IPS-18a (cell line): ENCODE measurements around the gene DNTTIP2.

ENCODE experiments used
- H3K27ac ChIP-seq: one replicate; pipeline ENCODE4 v1.5.1; 2013; ENCODE audit warnings: low read length
- H3K27me3 ChIP-seq: one replicate; pipeline ENCODE4 v1.6.1; 2013; ENCODE audit warnings: mild to moderate bottlenecking, low read length; ENCODE audit not compliant: control insufficient read depth, insufficient read depth
- H3K36me3 ChIP-seq: one replicate; pipeline ENCODE4 v1.6.1; 2013; ENCODE audit warnings: low read depth, low read length; ENCODE audit not compliant: control insufficient read depth
- H3K4me1 ChIP-seq: one replicate; pipeline ENCODE4 v1.6.1; 2013; ENCODE audit warnings: low read depth, low read length; ENCODE audit not compliant: control insufficient read depth
- H3K4me3 ChIP-seq: one replicate; pipeline ENCODE4 v1.5.1; 2013; ENCODE audit warnings: low read length
- H3K9ac ChIP-seq: one replicate; pipeline ENCODE4 v1.6.1; 2013; ENCODE audit warnings: mild to moderate bottlenecking, low read length, moderate library complexity
- H3K9me3 ChIP-seq: one replicate; pipeline ENCODE4 v1.6.1; 2013; ENCODE audit warnings: low read depth, low read length; ENCODE audit not compliant: control insufficient read depth

DNTTIP2 gene

DNA sequence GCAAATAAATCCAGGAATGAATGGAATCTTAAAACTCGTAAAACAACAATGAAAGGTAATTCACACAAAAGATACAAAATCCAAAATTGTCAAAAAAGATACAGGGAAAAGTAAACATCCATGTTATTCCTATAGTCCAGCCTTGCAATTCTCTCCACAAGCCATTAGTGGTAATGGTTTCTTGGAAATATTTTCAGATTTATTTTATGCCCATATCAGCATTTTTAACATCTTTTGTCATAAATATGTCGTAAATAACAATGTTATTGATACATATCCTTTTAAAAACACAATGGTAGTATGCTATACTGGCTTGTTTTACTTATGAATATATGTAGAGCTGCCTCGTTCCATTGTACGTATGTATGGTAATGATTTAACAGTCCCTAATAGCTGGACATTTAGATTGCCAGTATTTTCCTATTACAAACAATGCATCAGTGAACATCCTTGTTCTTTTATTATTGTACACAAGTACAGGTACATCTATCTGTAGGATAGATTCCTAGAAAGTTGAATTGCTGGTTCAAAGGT lies 30.6 kb downstream of the DNTTIP2 start:
- H3K4me1 ChIP-seq = peaks cover 14% of the 10 kb centered on the region
- H3K27ac ChIP-seq = no peak overlapping the region
- peak overlapping the region; percentile 45 for H3K9ac ChIP-seq
- peak overlapping the region; percentile 85 for H3K4me3 ChIP-seq
- no peaks in the 10 kb centered on the region for H3K36me3 ChIP-seq
- H3K27me3 ChIP-seq = no peaks in the 10 kb centered on the region
- H3K9me3 ChIP-seq = no peaks in the 10 kb centered on the region

DNA sequence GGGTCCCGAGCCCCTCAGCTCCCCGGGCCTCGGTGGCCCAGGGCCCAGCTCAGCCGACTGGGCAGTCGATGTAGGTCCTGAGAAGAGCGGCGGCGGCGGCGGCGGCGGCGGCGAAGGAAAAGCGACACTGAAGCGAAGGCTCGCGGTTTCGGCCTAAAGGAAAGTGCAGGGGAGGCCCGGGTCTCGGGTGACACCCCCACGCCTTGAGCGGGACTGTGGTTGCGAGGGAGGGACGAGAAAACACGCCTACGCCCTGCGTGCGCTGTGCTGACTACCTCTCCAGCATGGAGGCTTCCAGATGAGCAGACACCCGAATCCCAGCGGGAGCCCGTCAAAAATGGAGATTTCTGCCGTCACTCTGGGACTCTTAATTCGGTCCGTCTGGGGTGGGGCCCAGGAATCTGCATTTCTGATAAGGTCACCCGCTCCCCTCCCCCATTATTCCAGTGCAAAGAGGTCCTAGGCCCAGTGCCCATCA lies 31.2 kb downstream of the DNTTIP2 start:
- no peaks in the 10 kb centered on the region for H3K27me3 ChIP-seq
- peak overlapping the region; percentile 45 for H3K9ac ChIP-seq
- H3K27ac ChIP-seq = no peak overlapping the region
- peaks cover 14% of the 10 kb centered on the region for H3K4me1 ChIP-seq
- no peaks in the 10 kb centered on the region for H3K36me3 ChIP-seq
- H3K9me3 ChIP-seq = no peaks in the 10 kb centered on the region
- H3K4me3 ChIP-seq = peak overlapping the region; percentile 85

DNA sequence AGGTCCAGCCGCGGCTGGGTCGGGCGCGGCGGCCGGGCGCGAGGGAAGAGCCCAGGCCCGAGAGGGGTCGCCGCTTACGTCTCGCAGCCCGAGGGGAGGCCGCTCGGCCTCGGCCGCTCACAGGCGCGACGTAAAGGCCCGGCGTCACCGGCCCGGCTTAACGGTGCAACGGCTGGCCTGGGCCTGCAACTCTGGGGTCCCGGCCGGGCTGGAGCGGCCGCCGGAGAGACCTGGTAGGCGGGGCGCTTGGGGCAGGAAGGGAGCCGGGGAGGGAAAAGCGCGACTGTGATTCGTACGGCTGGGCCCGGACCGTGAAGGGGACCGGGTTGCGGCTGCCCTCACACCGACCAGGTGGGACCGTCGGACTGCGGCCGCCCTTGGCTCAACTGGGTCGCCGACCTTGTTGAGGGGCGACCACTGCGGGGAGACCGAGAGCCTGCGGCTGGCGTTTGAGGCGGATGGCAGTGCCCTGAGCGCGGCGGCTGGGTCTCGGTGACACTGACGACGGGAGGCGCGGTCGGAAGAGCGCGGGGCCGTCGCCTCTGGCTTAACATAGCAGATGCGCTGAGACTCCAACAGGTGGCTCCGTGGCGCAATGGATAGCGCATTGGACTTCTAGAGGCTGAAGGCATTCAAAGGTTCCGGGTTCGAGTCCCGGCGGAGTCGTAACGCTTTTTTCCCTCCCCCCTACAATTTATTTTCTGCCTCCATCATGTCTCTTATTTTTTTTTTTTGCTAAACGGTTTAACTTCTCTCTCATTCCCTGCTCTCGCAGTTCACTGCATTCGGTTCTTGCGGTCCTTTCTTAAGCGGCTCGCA lies 31.8 kb downstream of the DNTTIP2 start:
- H3K27me3 ChIP-seq = no peaks in the 10 kb centered on the region
- peak overlapping the region; percentile 45 for H3K9ac ChIP-seq
- H3K27ac ChIP-seq = no peak overlapping the region

DNA sequence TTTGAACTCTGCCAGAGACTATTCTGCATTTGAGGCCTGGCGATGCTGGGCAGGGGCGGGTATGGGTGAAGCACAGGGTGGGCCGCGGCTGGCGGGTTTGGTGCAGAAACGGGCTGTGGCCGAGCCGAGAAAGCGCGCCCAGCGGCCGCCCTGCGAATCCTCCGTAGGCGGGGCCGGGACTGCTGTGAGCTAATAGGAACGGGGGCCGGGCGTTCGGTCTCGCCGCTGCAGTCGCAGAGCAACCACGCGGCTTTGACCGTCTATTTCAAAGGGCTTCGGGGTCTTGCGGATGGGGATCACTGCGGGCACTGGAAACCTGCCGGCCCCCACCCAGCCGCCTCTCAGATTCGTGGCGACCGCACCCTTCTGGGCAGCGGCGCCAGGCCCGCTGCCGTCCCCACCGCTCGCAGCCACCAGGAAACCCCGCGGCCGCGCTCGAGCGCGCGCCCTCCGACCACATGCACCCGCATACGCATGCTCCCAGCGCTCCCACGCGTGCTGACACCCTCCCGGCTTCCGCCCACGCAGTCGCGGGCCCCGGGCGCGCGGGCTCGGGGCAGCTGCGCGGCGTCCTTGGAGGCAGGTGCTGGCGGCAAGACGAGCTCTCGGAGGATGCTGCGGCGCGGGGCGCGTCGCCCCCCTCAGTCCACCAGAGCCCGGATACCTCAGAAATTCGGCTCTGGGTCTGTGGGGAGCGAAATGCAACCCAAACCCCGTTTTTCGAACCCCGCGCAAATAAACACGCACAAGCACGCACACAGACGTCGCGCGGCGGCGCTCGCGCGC lies 32.6 kb downstream of the DNTTIP2 start:
- Histone ChIP-seq H3K27ac (no peak overlapping the region), H3K4me3 (peak overlapping the region; percentile 85), H3K9me3 (no peaks in the 10 kb centered on the region), H3K36me3 (no peaks in the 10 kb centered on the region), H3K4me1 (peaks cover 14% of the 10 kb centered on the region), H3K9ac (peak overlapping the region; percentile 78), H3K27me3 (no peaks in the 10 kb centered on the region)

More for the DNA sequence above, 31.8 kb downstream of the DNTTIP2 start:
- Histone ChIP-seq H3K4me1 (peaks cover 14% of the 10 kb centered on the region), H3K36me3 (no peaks in the 10 kb centered on the region), H3K4me3 (peak overlapping the region; percentile 85), H3K9me3 (no peaks in the 10 kb centered on the region)

DNA sequence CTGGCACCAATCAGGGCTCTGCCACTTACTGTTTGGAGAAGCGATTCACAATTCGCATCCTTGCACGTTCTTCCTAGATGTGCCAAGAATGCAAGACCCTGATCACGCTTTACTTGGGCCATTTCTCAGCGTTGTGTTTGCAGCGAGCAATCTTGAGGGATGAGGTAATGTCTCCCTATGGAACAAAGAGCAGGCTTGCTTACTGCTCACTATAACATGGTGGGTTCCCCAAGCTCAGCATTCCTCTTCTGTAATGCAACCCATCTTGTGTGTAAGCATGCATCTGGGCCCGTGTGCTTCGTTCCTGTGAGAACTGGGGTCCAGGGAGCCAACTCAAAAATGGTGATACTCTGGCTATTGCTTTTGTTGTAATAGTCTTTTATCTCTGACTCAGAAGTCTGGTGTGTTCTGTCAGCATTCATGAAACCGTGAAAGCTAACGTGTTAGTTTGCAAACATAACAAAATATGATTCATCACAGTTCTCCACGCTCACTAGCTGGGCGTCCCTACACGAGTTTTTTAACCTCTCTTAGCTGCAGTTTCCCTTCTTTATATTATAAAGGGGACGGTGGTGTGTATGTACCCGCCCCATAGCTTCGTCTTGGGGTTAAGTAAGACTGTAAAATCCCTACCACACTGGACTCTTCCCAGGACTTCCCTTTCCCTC lies 33.3 kb downstream of the DNTTIP2 start:
- H3K4me1 ChIP-seq = peaks cover 14% of the 10 kb centered on the region
- peak overlapping the region; percentile 78 for H3K9ac ChIP-seq
- H3K4me3 ChIP-seq = peak overlapping the region; percentile 85
- no peak overlapping the region for H3K27ac ChIP-seq
- H3K9me3 ChIP-seq = no peaks in the 10 kb centered on the region
- no peaks in the 10 kb centered on the region for H3K36me3 ChIP-seq
- no peaks in the 10 kb centered on the region for H3K27me3 ChIP-seq

DNA sequence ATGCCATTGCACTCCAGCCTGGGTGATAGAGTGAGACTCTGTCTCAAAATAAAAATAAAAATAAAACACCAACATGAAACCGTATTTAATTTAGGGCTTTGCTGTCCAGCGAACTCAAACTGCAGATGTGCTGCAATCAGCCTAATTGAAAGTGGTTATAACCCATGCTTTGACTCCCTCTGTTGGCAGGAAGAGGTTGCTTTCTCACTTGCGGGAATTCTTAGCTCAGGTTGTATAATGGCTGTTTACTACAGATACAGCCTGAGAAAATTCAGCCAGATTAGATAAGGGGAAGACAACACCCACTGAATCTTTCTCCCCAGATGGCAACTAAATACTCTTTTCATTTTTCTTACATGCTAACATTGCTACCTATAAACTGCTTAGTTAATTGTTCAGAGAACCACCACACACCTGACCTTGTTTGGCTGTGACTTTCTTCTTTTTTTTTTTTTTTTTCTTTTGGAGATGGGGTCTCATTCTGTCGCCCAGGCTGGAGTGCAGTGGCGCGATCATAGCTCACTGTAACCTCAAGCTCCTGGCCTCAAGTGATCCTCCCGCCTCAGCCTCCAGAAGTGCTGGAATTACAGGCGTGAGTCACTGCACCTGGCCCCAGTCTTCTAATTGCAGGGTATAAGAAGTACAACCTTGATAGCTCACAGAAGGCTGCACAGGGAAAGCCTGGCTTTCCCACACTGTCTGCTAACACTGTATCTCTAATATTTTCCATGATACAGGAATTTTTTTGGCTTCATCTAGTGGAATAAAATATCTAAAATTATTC lies 34.6 kb downstream of the DNTTIP2 start:
- no peaks in the 10 kb centered on the region for H3K36me3 ChIP-seq
- no peak overlapping the region for H3K4me3 ChIP-seq
- no peak overlapping the region for H3K9ac ChIP-seq
- H3K9me3 ChIP-seq = no peaks in the 10 kb centered on the region
- no peaks in the 10 kb centered on the region for H3K27me3 ChIP-seq
- peaks cover 14% of the 10 kb centered on the region for H3K4me1 ChIP-seq
- H3K27ac ChIP-seq = no peak overlapping the region

DNA sequence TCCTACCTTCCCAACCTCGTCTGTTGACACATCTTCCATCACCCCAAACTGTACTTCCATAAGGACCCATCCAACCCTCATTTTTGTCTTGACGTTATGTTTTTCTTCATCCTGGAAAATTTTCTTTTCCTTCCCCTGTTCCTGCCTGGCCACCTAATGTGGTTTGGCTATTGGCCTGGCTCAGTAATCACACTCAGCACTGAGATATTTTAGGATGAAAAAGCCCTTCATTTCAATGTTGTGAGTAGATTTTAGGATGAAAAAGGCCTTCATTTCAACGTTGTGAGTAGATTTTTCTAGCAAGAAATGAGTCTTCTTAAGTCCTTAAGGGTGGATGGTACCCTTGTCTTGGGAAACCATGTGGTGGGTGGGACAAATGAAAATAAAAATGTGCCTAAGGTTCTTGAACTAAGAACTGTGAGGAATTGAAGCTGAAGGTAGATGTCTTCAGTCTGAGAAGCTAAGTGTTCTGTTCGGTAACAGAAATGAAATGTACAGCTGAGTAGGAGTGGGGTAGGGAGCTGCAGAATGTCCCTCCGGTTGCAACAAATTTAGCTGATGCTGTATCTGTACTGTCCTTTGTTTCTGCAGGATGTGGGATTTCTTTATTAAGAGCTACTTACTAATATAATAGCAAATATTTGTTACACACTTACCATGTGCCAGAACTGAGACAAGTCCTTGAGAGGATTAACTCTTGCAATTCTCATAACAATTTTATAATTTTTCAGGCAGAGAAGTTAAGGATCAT lies 36.1 kb downstream of the DNTTIP2 start:
- no peaks in the 10 kb centered on the region for H3K36me3 ChIP-seq
- no peak overlapping the region for H3K27ac ChIP-seq
- H3K9me3 ChIP-seq = no peaks in the 10 kb centered on the region
- H3K4me1 ChIP-seq = peaks cover 9% of the 10 kb centered on the region
- no peak overlapping the region for H3K9ac ChIP-seq
- H3K4me3 ChIP-seq = no peak overlapping the region
- H3K27me3 ChIP-seq = no peaks in the 10 kb centered on the region

DNA sequence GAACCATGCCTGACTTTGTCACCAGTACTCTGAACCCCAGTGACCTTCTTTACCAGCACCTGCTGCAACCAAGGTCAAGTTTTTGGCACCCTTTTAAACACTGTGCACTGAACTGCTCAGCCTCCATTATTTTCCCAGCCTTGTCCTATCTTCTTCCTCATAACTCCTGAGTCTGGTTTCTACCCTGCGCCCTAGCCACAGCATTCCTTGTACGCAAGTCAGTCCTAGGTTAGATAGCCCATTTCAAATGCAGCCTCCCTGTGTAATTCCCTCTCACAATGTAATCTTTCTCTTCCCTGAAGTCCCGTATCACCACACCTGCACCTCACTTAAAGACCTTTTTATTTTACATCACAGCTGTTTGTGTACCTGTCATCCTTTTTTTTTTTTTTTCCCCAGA lies 37.2 kb downstream of the DNTTIP2 start:
- Histone ChIP-seq H3K9me3 (no peaks in the 10 kb centered on the region), H3K27me3 (no peaks in the 10 kb centered on the region), H3K36me3 (no peaks in the 10 kb centered on the region), H3K27ac (no peak overlapping the region), H3K4me1 (peaks cover 9% of the 10 kb centered on the region), H3K4me3 (no peak overlapping the region), H3K9ac (no peak overlapping the region)

DNA sequence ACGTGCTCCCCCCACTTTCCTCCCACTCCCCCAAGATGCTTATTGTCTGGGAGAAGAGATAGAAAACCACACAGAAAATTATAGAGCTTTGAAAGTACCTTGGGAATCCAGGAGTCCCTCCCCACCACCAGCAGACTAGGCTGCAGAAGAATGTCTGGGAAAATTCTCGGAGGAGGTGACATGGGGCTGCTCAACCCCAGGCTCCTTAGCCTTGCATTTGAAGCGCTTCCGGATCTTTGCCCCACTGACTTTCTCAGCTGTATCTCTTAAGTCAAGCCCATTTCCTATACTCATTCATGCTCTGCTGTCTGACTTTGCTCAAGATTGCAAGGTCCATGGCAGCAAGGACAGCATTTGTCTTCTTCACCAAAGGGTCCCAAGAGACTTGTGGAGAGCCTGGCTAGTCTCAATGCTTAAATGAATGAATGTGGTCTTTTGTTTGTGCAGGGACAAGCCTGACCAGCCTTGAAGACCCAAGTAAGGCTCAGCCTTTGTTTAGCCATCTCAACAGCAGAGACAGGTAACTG lies 38.0 kb downstream of the DNTTIP2 start:
- Histone ChIP-seq H3K4me1 (peaks cover 9% of the 10 kb centered on the region), H3K27ac (no peak overlapping the region), H3K9ac (no peak overlapping the region), H3K27me3 (no peaks in the 10 kb centered on the region), H3K9me3 (no peaks in the 10 kb centered on the region), H3K36me3 (no peaks in the 10 kb centered on the region), H3K4me3 (no peak overlapping the region)

DNA sequence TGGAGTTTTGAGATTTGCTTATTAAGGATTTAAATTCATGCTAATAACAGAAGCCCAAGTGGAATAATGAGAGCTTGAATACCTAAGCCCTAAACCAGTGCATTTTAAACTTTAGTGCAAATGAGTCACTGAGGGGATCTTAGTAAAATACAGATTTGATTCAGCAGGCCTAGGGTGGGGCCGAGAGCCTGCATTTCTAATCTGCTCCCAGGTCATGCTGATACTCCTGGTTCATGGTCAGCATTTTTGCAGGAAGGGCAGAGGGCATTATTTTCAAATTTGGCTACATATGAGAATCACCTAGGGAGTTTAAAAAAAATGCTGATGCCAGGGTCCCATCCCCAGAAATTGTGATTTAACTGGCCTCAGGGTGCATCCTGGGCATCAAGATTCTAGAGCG lies 39.3 kb downstream of the DNTTIP2 start:
- Histone ChIP-seq H3K27me3 (no peaks in the 10 kb centered on the region), H3K4me1 (peaks cover 3% of the 10 kb centered on the region), H3K9ac (no peak overlapping the region), H3K9me3 (no peaks in the 10 kb centered on the region), H3K27ac (no peak overlapping the region), H3K4me3 (no peak overlapping the region), H3K36me3 (no peaks in the 10 kb centered on the region)
